ENCODE measurements around the gene PID1.

GRCh38 chr2:228988786-228989185, 282.3 kb downstream of the PID1 start:
- no peak for TF ChIP-seq CTCF (IDR thresholded peaks at IDR 0.05 in 8 of 11, conservative IDR thresholded peaks at IDR 0.05 in 3 of 11)
- TF ChIP-seq POLR2A (IDR thresholded peaks at IDR 0.05) = no peak
- TF ChIP-seq POLR2AphosphoS5 (IDR thresholded peaks at IDR 0.05) = no peak
